Stimulated activated CD4-positive, alpha-beta T cell treated with anti-CD3 and anti-CD28 coated beads, Interleukin-4, amount 100 ng/mL, for 1 hour (primary cell): ENCODE data around the gene PRND.
"Not testable (repeated sequence)": the region's sequence is repeated elsewhere in the genome, so short reads cannot be mapped to it uniquely, and the experiment has no call there.

ENCODE experiments used
- DNase-seq: peaks from one replicate; pipeline ENCODE4 v3.0.0-alpha.2; 2020

Gene PRND

DNA sequence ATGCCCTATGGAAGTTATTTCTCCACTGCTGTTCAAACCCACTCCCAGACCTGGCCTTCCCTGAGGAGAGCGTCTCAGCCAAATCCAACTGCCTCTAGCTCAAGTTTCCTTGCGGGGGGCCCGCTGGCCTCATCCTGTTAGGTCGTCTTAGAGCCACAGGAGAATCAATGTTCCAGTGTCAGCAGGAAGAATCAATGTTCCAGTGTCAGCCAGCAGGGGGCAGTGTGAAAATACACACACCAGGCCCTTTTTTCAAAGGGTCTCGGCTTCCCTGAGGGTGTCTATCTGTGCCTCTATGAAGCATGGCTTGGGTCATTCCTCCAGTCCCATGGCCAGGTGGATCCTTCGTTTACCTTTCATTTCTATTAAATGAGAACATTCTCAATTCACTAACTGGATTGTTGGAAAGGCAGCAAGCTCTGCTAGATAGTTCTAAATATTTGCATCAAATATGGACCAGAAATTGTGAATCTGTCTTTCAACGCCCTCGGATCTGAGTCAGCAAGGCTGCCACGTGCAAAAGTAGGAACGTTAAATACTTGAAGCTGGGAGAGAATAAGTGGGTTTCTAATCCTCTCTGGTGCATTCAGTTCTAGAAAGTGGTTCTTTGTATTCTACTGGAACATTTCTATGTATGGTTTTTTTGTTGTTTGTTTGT lies 19.2 kb downstream of the PRND start:
- peak; percentile 66 for DNase-seq

DNA sequence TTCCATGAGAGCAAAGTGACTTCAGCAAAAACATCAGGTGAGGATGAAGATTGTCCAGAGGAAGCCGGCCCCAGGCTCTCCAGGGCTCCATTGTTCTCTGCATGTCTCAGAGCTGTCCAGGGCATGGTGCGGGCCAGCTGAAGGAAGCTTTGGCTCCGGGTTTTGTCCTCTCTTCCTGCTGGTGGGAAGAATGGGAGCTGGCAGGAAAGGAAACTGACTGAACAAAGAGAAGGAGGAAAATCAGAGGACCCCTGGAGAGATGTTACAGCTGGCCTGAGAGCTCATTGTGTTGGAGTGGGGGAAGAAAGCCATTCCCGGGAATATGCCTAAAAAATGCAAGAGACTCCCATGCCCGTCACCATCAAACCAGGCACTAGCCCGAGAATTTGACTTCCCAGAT lies 27.1 kb downstream of the PRND start:
- DNase-seq, result no peak

DNA sequence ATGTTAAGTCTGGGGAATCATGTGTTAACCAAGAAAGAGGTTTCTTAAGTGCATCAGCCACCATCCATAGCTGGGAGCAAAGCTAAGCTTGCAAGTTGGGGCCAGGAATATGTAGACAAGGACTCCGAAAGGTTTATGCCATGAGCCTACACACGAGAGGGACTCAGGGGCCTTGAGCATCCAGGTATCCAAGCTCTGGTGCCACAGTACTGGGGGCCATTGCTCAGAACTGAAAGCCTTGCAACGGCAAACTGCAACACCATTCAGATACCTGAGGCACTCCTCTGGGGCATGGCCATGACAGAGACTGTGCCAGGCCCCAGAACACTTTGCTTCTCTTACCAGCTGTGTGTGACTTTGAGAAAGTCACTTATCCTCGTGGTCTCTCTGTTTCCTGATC lies 27.6 kb downstream of the PRND start:
- DNase-seq, result no peak

DNA sequence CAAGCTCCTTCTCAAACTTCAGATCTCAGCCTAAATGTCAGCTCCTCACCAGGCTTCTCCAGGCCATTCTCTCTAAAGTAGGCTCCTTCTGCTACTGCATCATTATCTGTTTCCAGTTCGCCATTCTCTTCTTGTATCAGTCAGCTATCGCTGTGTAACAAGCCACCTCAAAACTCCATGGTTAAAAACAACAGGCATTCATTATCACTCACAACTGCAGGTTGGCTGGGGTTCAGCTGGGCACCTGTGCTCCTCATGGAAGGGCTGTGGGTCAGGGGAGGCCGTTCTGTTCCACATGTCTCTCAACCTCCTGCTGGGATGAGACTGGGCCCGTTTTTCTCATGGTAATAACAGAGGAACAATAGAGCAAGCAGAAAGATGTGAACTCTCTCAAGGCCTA lies 28.7 kb downstream of the PRND start:
- no peak for DNase-seq

DNA sequence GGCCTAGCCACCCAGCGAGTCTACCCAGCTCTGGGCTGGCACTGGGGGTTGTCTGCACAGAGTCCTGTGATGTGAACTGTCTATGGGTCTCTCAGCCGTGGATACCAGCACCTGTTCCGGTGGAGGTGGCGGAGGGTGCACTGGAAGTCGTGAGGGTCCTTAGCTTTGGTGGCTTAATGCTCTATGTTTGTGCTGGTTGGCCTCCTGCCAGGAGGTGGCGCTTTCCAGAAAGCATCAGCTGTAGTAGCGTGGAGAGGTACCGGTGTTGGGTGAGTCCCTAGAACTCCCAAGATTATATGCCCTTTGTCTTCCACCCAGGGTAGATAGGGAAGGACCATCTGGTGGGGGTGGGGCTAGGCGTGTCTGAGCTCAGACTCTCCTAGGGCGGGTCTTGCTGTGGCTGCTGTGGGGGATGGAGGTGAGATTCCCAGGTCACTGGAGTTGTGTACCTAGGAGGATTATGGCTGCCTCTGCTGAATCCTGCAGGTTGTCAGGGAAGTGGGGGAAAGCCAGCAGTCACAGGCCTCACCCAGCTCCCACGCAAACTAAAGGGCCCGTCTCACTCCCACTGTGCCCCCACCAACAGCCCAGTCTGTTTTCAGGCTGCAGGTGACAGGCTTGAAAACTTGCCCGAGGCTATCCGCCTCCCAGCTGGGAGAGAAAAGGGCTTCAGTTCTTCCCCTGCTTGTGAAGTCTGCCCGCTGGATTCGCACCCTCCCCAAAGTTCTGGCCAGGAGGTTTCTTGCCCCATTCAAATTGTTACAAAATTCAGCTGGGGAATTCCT lies 37.6 kb downstream of the PRND start:
- peak; percentile 49 for DNase-seq

DNA sequence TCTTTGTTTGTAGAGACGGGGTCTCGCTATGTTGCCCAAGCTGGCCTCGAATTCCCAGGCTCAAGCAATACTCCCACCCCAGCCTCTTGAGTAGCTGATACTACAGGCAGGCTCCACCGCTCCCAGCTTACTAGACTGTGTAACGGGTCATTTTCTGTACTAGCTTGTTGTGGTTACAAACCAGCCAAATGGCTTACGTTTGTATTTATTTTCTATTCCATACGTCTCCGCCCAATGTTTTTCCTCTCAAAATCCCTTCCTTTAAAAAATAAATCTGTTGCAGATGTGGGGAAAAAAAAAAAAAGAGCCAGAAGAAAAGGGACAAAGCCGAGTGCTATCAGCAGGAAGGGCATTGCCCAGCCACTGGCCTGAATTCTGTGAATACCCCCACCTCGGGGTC lies 41.6 kb downstream of the PRND start:
- no peak for DNase-seq

DNA sequence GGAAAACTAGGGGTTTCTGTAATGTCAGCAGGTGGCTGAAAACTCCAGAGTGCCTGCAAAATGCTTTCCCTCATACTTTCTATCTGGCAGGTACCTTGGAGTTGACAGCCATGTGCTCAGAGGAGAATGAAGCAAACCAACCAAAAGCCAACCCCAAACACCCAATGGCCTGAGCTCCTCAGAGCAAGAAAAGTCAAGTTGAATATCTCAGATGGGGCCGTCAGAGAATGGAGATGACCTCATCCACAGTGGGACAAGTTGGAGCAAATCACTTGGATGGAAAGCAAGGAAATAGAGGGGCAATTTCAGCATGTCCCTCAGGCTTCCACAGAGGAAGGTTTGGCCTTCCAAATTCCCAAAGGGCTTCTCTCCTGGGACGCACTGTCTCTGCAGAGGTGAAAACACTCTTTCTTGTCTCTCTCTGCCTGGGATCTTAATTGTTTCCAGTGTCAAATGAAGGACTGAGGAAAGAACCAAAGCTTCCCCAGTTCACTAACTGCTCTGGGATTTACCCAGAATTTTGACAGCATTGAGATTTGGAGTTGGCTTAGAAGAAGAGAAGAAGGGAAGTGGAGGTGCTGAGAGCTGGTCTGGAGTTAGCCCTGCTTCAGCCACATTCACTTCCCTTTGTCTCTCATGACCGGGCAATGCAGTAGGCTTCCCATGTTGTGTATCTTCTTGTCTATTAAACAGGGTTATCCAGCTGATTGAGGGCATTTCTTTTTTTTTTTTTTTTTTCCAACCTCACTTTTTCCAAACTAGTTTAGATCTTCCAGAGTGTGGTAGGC lies 42.2 kb downstream of the PRND start:
- DNase-seq, result no peak

DNA sequence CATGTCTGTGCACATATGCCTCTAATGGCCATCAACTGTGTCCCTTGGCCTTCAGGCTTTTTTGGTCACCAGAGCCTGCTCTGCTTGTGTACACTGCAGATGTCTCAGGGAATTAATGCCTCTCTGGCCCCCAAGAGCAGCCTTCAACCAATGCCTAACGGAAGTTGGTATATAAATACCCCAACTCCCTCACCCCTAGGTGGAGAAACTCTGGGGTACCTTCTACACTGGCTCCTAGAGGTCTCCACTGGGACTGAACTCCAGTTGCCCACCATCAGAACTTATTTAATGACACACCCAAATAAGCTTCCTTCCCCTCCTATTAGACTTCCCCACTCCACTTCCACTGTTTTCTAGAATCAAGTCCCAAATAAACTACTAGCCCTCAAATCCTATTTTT lies 43.1 kb downstream of the PRND start:
- no peak for DNase-seq

DNA sequence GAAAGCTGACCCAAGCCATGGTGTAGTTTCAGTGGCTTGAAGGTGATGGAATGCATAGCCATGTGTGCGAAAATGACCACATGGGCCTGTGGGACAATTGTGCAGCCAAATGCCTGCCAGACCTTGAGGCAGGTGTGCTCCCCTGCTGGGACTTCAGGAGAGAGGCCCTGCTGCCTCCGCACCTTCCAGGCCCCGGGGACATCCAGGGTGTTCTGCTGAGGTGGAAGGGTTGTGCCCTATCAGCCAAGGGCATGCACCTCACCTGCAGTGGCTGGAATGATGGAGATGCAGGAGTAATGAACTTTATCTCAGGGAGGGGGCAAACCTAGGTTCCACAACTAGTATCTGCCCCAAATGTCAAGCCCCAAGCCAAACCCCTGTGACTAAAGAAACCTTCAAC lies 44.0 kb downstream of the PRND start:
- DNase-seq, result no peak

DNA sequence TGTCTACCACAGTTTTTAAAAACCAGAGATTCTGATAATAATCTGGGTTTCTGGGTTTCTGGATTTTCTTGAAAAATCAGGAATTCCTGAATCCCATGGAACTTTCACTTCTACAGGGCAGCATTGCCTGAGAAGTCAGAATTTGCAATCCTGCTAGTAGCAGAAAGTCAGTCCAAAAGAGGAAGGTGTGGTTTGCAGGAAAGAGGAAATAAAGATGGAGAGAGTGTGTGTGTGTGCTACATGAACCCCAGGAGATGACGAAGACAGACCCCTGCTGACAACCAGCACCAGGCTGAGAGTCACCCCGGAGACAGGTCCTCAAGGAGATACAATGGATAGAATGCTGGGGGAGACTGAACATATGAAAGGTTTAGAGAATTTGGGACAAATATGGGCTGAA lies 44.9 kb downstream of the PRND start:
- DNase-seq, result no peak

DNA sequence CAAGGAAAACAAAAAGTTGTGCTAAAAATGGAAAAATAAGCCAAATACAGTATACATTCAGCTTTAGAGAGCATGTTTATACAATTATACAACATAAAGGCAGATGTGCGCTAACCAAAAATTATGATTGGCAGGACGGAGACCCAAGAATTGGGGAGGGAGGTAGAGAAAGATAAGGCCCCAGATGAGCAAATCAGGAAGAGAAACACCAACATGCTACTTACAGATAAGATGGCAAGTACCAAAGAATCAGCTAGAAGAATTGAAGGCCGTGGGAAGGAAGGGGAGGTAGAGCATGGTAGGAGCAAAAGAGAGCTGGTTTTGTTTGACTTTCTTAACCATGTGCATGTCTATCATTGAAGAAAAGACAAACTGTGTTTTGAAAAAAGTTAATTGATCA lies 45.4 kb downstream of the PRND start:
- no peak for DNase-seq

DNA sequence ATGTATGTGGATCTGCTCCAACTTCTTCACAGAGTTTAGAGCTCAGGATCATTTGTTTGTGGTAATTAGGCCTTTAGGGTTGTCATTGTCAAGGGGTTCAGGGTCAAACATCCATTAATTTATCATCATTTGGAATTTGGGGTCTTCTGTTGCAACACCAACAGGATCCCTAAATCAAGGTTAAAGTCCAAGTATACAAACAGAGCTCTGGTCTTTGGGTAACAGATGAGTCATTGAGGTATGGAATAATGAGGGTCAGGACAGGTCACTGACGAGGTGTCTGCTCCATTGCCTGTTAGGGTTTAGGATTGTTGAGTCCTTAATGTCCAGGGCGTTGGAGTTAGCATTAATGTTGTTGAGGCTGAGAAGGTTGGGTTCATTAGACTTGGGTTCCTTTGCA lies 47.6 kb downstream of the PRND start:
- DNase-seq, result no peak

DNA sequence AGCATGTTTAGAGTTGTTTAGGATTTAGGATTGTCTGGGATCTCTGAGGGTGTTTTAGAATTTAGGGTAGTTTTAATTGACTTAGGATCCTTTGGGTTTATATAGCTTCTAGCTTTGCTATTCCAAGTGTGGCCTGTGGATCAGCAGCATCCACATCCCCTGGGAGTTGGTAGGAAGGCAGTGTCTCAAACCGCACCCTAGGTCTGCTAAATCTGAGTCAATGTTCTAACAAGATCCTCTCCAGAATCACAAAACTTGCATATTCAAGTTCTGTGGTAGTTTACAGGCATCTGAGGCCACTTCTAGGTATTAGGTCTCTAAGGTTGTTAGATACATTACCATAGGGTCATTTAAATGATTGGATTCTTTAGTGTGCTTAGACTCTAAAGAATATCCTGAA lies 48.3 kb downstream of the PRND start:
- no peak for DNase-seq

DNA sequence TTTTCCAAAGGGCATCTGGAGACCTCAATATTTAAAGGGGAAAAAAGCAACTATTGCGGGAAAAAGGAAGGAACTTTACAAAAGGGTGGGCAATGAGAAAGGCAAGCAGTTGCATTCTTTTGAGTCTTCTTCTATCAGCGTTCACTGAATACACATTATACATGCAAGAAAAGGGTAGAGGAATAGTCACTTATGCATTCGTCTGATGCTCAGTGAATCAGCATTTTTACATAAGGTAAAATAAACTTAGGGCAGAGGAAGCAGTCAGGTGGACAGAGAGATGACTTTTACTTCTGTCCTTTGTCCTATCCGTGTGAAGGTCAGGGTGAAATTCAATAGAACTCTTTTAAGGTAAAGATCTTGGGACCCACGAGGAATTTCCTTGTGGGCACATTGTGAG lies 49.3 kb downstream of the PRND start:
- no peak for DNase-seq

DNA sequence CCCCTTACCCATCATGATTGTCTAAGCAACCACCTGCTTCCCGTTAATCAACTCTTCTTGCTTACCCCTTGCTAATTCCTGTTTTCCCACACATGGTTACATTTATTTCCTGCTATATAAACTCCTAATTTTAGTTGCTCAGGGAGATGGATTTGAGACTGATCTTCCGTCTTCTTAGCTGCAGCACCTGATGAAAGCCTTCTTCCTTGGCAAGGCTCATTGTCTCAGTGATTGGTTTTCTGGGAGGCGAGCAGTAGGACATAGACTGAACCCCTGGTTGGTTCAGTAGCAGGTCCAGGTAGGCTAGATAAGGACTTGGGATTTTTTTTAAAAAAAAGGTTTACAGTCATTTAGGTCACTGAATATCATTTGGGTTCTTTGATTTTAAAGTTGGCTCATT lies 50.4 kb downstream of the PRND start:
- DNase-seq, result no peak

DNA sequence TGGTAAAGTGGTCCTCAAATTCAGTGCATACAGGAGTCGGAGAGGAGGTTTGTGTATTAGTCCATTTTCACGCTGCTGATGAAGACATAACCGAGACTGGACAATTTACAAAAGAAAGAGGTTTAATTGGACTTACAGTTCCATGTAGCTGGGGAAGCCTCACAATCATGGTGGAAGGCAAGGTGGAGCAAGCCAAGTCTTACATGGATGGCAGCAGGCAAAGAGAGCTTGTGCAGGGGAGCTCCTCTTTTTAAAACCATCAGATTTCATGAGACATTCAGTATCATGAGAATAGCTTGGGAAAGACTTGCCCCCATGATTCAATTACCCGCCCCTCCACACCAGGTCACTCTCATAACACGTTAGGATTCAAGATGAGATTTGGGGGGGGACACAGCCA lies 51.3 kb downstream of the PRND start:
- not testable (repeated sequence) for DNase-seq

DNA sequence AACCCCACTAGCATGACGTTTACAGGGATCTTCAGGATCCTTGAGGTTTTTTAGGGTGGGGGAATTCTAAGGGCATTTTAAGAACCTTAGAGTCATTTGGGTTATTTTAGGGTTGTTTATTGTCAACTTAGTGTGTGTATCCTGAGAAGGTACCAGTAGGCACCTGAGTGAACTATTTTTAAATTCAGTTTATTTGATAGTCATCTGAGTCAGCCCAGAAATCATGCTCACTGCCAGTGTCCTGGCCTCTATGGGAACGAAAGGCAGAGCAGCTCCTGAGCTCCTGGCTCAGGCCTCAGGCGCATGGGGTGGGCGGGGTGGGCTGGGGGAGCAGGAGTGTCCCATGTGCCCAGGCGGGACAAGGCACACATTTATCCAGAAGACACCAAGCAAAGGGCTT lies 52.0 kb downstream of the PRND start:
- no peak for DNase-seq

DNA sequence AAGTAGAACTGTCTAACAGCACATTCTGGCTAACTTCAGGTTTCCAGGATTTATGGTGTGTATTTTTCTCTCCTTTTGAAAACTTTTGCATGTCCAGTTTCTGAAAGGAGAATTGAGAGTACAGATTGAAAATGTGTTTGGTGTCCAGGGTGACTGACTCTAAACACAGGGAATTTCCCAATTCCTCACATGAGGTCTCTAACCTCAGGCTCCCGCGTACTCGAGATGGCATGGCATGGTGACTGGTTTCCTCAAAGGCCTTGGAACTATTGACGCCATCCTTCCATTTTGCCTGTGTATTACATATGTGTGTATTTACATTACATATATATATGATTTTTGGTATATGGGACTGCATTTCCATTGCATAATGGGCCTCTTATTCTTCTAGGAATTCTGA lies 52.5 kb downstream of the PRND start:
- no peak for DNase-seq

DNA sequence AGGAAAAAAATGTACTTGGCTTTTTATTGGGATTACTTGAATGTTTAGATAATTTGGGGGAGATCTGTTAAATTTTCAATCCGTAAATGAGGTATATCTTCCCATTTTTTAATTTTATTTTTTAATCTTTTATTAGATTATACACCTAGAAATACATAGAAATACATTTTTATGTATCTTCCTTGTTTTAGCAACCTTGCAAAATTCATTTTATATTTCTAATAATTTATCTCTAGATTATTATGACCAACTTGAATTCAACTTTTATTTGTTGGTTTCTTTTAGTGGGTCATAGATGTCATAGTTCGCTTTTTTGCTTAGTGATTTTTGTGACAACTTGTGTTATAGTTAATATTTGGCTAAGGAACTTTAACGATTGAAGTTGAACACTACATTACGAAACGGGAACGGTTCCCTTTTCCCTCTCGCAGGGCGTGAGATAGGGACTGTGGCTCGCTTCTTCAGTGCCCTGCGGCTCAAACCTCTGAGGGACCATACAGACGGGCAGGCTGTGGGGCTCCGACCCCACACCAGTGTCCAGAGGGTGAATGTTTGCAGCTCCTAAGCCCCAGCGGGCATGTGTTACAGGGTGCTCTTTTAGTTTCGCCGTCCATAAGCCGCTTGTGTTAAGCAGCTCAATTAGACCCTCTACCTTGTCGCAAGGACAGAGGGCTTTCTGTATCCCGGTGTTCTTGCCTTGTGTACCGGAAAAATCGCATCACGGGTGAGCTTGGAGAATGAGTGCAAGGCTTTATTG lies 53.8 kb downstream of the PRND start:
- DNase-seq, result no peak

DNA sequence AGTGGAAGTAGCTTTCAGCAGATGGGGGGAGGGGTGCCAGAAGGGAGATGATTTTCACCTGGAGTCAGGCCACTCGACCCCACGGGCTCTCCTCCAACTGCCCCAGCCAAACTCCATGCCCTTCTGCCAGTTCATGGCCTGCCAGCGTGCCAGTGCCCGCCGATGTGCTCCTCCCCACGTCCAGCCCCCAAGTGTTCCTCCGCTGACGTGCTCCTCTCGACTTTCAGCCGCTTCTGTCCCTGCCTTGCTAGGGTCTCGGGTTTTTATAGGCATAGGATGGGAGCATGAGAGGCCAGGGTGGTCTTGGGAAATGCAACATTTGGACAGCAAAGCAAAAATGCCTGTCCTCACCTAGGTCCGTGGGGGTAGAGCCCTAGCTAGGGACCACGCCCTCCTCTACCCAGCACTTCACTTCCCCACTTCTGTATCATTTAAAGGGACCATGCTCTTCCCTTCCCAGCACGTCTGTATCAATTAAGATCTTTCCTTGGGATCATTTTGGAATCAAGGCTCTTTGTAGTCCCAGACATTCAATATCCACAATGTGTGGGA lies 54.4 kb downstream of the PRND start:
- no peak for DNase-seq
